ENCODE results near the gene EVI5. TPM values are rescaled to one million over a fixed set of nuclear protein-coding genes. Genes with fewer than 3 reads are reported as not detected.
A peak's percentile ranks its signal among the peaks of the same experiment; 100 is the strongest.

EVI5 gene
- total RNA-seq, 1 donor from 2014 or later, result 9.6 TPM

- TF ChIP-seq, protein P1, sequence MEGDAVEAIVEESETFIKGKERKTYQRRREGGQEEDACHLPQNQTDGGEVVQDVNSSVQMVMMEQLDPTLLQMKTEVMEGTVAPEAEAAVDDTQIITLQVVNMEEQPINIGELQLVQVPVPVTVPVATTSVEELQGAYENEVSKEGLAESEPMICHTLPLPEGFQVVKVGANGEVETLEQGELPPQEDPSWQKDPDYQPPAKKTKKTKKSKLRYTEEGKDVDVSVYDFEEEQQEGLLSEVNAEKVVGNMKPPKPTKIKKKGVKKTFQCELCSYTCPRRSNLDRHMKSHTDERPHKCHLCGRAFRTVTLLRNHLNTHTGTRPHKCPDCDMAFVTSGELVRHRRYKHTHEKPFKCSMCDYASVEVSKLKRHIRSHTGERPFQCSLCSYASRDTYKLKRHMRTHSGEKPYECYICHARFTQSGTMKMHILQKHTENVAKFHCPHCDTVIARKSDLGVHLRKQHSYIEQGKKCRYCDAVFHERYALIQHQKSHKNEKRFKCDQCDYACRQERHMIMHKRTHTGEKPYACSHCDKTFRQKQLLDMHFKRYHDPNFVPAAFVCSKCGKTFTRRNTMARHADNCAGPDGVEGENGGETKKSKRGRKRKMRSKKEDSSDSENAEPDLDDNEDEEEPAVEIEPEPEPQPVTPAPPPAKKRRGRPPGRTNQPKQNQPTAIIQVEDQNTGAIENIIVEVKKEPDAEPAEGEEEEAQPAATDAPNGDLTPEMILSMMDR (conservative IDR thresholded peaks at IDR 0.05; ENCODE audit: low read depth, low read length), result no peak
- no peak overlapping the region for H3K4me3 ChIP-seq (ENCODE audit: low read depth, low read length)
- peak; percentile 27 for DNase-seq (ENCODE audit: low read depth)
These were observed 75.2 kb downstream of the EVI5 start for GRCh38 chr1:92709738-92710137.

GRCh38 chr1:92708368-92708950, 76.4 kb downstream of the EVI5 start:
- no peak for DNase-seq (ENCODE audit: low read depth)
- TF ChIP-seq, protein P1 (conservative IDR thresholded peaks at IDR 0.05; ENCODE audit: low read depth, low read length), result no peak

DNA sequence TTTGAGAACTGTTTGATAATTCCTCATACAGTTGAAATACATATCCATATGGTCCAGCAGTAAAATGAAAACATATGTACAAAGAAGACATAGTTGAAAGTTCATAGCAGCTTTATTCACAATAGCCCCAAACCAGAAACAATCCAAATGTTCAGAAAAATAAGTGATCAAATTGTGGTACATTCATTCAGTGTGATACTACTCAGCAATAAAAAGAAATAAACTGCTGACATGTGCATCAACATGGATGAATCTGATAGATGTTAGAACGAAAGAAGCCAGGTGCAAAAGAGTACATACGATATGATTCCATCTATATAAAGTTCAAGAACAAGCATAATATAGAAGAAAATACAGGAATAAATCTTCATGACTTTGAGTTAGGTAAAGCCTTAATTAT, 77.2 kb downstream of the EVI5 start:
- no peak overlapping the region for H3K4me3 ChIP-seq (ENCODE audit: low read depth, low read length)
- TF ChIP-seq, protein P1 (conservative IDR thresholded peaks at IDR 0.05; ENCODE audit: low read depth, low read length), result no peak
- DNase-seq (ENCODE audit: low read depth), result no peak

More at GRCh38 chr1:92708368-92708950, 76.4 kb downstream of the EVI5 start:
- H3K4me3 ChIP-seq (ENCODE audit: low read depth, low read length), result no peak overlapping the region

GRCh38 chr1:92707292-92707691, 77.6 kb downstream of the EVI5 start:
- TF ChIP-seq, protein P1 (conservative IDR thresholded peaks at IDR 0.05; ENCODE audit: low read depth, low read length), result no peak
- DNase-seq (ENCODE audit: low read depth), result no peak
- no peak overlapping the region for H3K4me3 ChIP-seq (ENCODE audit: low read depth, low read length)

- TF ChIP-seq, protein P1 (conservative IDR thresholded peaks at IDR 0.05; ENCODE audit: low read depth, low read length), result no peak
- DNase-seq (ENCODE audit: low read depth), result no peak
These were observed 79.5 kb downstream of the EVI5 start for GRCh38 chr1:92705446-92705845.

GRCh38 chr1:92701147-92701546, 83.8 kb downstream of the EVI5 start:
- TF ChIP-seq, protein P1 (conservative IDR thresholded peaks at IDR 0.05; ENCODE audit: low read depth, low read length), result no peak
- H3K4me3 ChIP-seq (ENCODE audit: low read depth, low read length), result no peak overlapping the region
- no peak for DNase-seq (ENCODE audit: low read depth)

More at GRCh38 chr1:92705446-92705845, 79.5 kb downstream of the EVI5 start:
- H3K4me3 ChIP-seq (ENCODE audit: low read depth, low read length), result no peak overlapping the region

- TF ChIP-seq, protein P1 (conservative IDR thresholded peaks at IDR 0.05; ENCODE audit: low read depth, low read length), result no peak
- H3K4me3 ChIP-seq (ENCODE audit: low read depth, low read length), result no peak overlapping the region
- no peak for DNase-seq (ENCODE audit: low read depth)
These were observed 86.0 kb downstream of the EVI5 start for GRCh38 chr1:92698932-92699331.
